DOHH2 (cell line): Measurements from ENCODE around the gene LRMDA.

ENCODE experiments used
- H3F3A ChIP-seq: fragments of 200-600 bp; sonication (generic), shearing (Covaris generic); 2 replicates; pipeline ENCODE4 v1.6.0; 2016; ENCODE audit warnings: antibody characterized with exemption, mild to moderate bottlenecking; ENCODE audit not compliant: control insufficient read depth, insufficient read depth
- H3K27ac ChIP-seq: fragments of 200-600 bp; sonication (generic); 2 replicates; pipeline ENCODE4 v1.5.1; 2014; ENCODE audit warnings: low read depth, mild to moderate bottlenecking, low read length, moderate library complexity
- H3K27me3 ChIP-seq: fragments of 200-600 bp; sonication (generic); 2 replicates; pipeline ENCODE4 v1.6.1; 2014; ENCODE audit warnings: mild to moderate bottlenecking, low read length, mixed read lengths; ENCODE audit not compliant: control insufficient read depth
- H3K36me3 ChIP-seq: fragments of 200-600 bp; sonication (generic); 2 replicates; pipeline ENCODE4 v1.6.1; 2014; ENCODE audit warnings: mild to moderate bottlenecking, low read length, moderate library complexity, mixed read lengths; ENCODE audit not compliant: control insufficient read depth
- H3K4me1 ChIP-seq: fragments of 200-600 bp; sonication (generic); 2 replicates; pipeline ENCODE4 v1.6.1; 2014; ENCODE audit warnings: mild to moderate bottlenecking, low read length, mixed read lengths; ENCODE audit not compliant: control insufficient read depth
- H3K4me2 ChIP-seq: fragments of 200-600 bp; sonication (generic); 2 replicates; pipeline ENCODE4 v1.6.0; 2014; ENCODE audit warnings: mild to moderate bottlenecking, low read length, moderate library complexity
- H3K4me3 ChIP-seq: fragments of 200-600 bp; sonication (generic); 2 replicates; pipeline ENCODE4 v1.5.1; 2014; ENCODE audit warnings: mild to moderate bottlenecking, low read length, mixed read lengths
- H3K79me2 ChIP-seq: fragments of 200-600 bp; sonication (generic); 2 replicates; pipeline ENCODE4 v1.6.1; 2014; ENCODE audit warnings: mild to moderate bottlenecking, low read length, mixed read lengths; ENCODE audit not compliant: control insufficient read depth
- H3K9me2 ChIP-seq: fragments of 200-600 bp; sonication (generic); replicated peaks from 2 replicates; pipeline ENCODE4 v1.6.1; 2014; ENCODE audit warnings: mild to moderate bottlenecking, low read length, mixed read lengths; ENCODE audit not compliant: control insufficient read depth
- H3K9me3 ChIP-seq: fragments of 200-600 bp; sonication (generic); 2 replicates; pipeline ENCODE4 v1.6.1; 2014; ENCODE audit warnings: antibody characterized with exemption, low read length, mixed read lengths; ENCODE audit not compliant: control insufficient read depth, insufficient read depth
- H4K20me1 ChIP-seq: fragments of 200-600 bp; sonication (generic); 2 replicates; pipeline ENCODE4 v1.6.0; 2014; ENCODE audit warnings: low read depth, mild to moderate bottlenecking, antibody characterized with exemption, low read length, moderate library complexity; ENCODE audit not compliant: control insufficient read depth, insufficient read depth
- EZH2phosphoT487 ChIP-seq: fragments of 200-600 bp; sonication (generic); IDR thresholded peaks from 2 replicates; pipeline ENCODE4 v1.6.1; 2017; ENCODE audit warnings: borderline replicate concordance, mild to moderate bottlenecking, antibody characterized with exemption, low read length, moderate library complexity, mixed read lengths
- TF ChIP-seq, protein P1 (sequence below): fragments of 200-600 bp; sonication (generic); IDR thresholded peaks from one replicate; pipeline ENCODE4 v1.5.1; 2014; ENCODE audit warnings: antibody characterized with exemption, mild to moderate bottlenecking, low read depth, low read length; ENCODE audit not compliant: poor library complexity, severe bottlenecking

Gene LRMDA

GRCh38 chr10:76231286-76231934 is 800.0 kb downstream of the LRMDA start:
- Histone ChIP-seq H3F3A (no peaks in the 10 kb centered on the region), H3K4me3 (no peak overlapping the region), H3K79me2 (no peaks in the 10 kb centered on the region), H4K20me1 (no peaks in the 10 kb centered on the region), H3K36me3 (no peaks in the 10 kb centered on the region), H3K9me3 (no peaks in the 10 kb centered on the region), H3K27me3 (no peaks in the 10 kb centered on the region), H3K4me2 (no peak overlapping the region), H3K27ac (no peak overlapping the region), H3K4me1 (no peaks in the 10 kb centered on the region), H3K9me2 (no peaks in the 10 kb centered on the region)
- no peak for TF ChIP-seq EZH2phosphoT487
- TF ChIP-seq, protein P1, sequence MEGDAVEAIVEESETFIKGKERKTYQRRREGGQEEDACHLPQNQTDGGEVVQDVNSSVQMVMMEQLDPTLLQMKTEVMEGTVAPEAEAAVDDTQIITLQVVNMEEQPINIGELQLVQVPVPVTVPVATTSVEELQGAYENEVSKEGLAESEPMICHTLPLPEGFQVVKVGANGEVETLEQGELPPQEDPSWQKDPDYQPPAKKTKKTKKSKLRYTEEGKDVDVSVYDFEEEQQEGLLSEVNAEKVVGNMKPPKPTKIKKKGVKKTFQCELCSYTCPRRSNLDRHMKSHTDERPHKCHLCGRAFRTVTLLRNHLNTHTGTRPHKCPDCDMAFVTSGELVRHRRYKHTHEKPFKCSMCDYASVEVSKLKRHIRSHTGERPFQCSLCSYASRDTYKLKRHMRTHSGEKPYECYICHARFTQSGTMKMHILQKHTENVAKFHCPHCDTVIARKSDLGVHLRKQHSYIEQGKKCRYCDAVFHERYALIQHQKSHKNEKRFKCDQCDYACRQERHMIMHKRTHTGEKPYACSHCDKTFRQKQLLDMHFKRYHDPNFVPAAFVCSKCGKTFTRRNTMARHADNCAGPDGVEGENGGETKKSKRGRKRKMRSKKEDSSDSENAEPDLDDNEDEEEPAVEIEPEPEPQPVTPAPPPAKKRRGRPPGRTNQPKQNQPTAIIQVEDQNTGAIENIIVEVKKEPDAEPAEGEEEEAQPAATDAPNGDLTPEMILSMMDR, result no peak

DNA sequence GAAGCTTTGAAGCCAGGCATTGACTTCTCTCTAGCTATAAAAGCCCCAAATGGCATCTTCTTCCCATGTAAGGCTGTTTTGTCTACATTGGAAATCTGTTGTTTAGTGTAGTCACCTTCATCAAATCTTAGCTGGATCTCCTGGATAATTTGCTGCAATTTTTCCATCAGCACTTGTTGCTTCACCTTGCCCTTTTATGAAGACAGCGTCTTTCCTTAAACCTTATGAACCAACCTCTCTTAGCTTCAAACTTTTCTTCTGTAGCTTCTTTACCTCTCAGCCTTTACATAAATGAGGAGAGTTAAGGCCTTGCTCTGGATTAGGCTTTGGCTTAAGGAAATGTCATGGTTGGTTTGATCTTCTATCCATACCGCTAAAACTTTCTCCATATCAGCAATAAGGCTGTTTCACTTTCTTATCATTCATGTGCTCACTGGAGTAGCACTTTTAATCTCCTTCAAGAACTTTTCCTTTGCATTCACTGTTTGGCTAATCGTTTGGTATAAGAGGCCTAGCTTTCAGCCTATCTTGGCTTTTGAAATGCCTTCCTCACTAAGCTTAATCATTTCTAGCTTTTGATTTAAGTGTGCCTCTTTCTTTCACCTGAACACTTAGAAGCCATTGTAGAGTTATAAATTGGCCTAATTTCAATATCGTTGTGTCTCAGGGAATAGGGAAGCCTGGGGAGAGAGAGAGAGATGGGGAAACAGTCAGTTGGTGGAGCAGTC is 803.2 kb downstream of the LRMDA start:
- no peaks in the 10 kb centered on the region for H3K79me2 ChIP-seq
- H3K9me2 ChIP-seq, result no peaks in the 10 kb centered on the region
- no peaks in the 10 kb centered on the region for H3K36me3 ChIP-seq
- no peaks in the 10 kb centered on the region for H3K27me3 ChIP-seq
- no peak overlapping the region for H3K27ac ChIP-seq
- no peaks in the 10 kb centered on the region for H3K9me3 ChIP-seq
- no peaks in the 10 kb centered on the region for H4K20me1 ChIP-seq
- H3K4me1 ChIP-seq, result no peaks in the 10 kb centered on the region
- no peak overlapping the region for H3K4me3 ChIP-seq
- TF ChIP-seq, protein P1, result no peak
- TF ChIP-seq EZH2phosphoT487, result no peak
- H3F3A ChIP-seq, result no peaks in the 10 kb centered on the region
- H3K4me2 ChIP-seq, result no peak overlapping the region

GRCh38 chr10:76236356-76236755 is 804.9 kb downstream of the LRMDA start:
- no peak overlapping the region for H3K4me3 ChIP-seq
- H3K27ac ChIP-seq, result no peak overlapping the region
- no peaks in the 10 kb centered on the region for H4K20me1 ChIP-seq
- no peaks in the 10 kb centered on the region for H3K79me2 ChIP-seq
- TF ChIP-seq, protein P1, result no peak
- no peak for TF ChIP-seq EZH2phosphoT487
- H3F3A ChIP-seq, result no peaks in the 10 kb centered on the region
- no peaks in the 10 kb centered on the region for H3K36me3 ChIP-seq
- no peaks in the 10 kb centered on the region for H3K4me1 ChIP-seq
- no peaks in the 10 kb centered on the region for H3K9me2 ChIP-seq
- H3K9me3 ChIP-seq, result no peaks in the 10 kb centered on the region
- H3K4me2 ChIP-seq, result no peak overlapping the region
- H3K27me3 ChIP-seq, result no peaks in the 10 kb centered on the region
